AG09319 (cell line): ENCODE results near the gene CD300LD.
"Not testable (repeated sequence)": the region's sequence is repeated elsewhere in the genome, so short reads cannot be mapped to it uniquely, and the experiment has no call there.

ENCODE experiments used
- DNase-seq: peaks from one replicate; pipeline ENCODE4 v3.0.0-alpha.2; 2010; ENCODE audit warnings: low read depth; ENCODE audit errors: extremely low read depth
- TF ChIP-seq, protein P1 (sequence below): IDR thresholded peaks from 2 replicates; pipeline ENCODE4 v1.5.1; 2011; ENCODE audit warnings: low read depth, mild to moderate bottlenecking, inconsistent platforms, low read length, moderate library complexity

CD300LD gene

DNA sequence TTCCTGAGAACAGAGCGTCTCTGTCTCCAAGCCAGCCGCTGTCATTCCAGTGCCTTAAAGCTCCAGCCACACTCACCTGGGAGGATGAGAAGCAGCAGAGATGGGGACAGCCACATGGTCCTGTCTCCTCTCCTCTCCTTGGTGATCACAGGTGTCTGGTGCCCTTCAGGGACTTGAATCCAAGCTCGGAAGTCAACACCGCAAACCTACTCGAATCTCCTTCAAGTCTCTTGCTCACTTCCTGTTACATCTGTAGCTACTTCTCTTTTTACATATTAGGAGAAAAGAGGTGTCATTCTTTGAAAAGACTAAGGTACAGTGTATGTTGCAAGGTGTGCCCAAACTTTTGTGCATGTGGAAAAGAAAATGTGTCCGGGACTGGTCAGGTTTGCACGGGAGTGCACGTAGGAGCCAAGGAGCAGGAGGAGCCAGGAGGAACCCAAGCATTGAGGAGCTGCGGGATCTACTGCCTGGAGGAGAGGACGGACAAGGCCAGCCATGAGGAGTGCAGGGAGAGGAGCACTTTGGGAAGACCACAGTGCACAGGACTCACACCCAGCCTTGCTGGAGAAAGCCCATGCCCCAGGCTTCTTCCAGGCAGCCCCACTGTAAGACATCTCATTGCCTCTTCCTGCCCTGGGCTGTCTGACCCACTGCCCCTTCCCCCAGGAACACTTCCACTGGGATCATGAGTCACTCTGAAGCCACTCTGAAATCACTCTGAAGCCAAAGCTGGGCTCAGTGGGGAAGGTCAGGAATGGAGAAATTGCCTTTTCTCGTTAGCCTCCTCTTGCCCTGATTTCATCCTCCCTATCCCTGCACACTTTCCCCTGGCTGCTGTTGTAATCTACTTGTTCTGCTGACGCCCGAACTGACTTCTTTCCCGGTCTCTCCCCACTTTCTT is at the start of gene CD300LD:
Gene CD300LD (minus strand): TSS at position 197 of the 904 bp plus-strand sequence. CDS start 81 bp downstream, at position 116.
- TF ChIP-seq, protein P1, sequence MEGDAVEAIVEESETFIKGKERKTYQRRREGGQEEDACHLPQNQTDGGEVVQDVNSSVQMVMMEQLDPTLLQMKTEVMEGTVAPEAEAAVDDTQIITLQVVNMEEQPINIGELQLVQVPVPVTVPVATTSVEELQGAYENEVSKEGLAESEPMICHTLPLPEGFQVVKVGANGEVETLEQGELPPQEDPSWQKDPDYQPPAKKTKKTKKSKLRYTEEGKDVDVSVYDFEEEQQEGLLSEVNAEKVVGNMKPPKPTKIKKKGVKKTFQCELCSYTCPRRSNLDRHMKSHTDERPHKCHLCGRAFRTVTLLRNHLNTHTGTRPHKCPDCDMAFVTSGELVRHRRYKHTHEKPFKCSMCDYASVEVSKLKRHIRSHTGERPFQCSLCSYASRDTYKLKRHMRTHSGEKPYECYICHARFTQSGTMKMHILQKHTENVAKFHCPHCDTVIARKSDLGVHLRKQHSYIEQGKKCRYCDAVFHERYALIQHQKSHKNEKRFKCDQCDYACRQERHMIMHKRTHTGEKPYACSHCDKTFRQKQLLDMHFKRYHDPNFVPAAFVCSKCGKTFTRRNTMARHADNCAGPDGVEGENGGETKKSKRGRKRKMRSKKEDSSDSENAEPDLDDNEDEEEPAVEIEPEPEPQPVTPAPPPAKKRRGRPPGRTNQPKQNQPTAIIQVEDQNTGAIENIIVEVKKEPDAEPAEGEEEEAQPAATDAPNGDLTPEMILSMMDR = no peak
- no peak for DNase-seq

DNA sequence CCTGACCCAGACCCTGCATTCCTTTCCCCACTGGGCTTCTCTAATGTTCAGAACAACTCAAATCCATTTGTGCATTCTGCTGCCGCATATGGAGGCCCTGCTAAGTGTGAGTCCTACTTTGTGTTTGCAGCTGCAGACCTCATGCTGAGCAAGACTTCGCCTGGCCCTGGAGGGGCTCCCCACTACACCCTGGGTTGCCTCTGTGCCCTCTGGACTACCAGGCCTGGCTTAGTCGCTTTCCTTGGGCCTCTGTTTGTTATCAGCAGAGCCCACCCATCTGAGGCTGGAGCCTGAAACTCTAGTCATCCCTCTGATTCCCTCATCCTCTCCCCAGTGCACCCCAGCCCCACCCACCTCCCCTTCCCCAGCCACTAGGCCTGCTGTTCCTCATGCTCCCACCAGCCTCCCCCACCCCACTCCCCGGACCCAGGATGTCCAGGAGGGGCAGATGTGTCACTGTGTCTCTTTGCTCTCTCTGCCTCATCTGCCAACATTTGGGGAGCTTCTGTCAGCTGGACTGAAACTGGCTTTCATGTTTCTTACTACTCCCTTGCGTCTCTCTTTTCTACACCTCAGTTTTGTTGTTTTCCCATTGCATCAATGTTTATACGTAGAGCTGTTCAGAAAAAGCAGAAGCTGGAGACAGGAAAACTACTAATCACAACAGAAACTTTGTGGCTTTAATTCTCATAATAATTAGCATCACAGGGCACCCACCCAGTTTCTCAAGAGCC is 49.3 kb upstream of the CD300LD start:
- TF ChIP-seq, protein P1 = no peak
- DNase-seq = no peak

DNA sequence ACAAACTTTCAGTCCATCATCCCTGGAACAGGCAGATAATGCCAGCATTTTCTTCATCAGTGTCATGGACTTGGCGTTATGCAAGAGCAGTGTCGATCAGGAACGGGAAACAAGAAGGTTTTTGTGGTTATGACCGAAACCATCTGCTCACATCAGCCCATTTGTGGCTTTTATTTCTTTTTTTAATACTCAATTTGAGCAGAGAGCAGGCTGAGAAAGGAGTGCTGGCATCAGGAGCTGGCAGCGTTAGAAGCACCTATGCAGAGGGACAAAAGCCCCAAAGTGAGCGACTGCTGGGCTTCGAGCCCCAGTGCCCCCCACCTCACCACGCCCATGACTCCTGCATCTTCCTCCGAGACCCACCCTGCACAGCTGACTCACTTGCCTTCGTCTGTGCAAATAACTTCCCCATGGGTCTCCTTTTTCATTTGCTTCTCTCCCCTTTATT is 47.6 kb upstream of the CD300LD start:
- TF ChIP-seq, protein P1 = no peak
- DNase-seq = no peak

DNA sequence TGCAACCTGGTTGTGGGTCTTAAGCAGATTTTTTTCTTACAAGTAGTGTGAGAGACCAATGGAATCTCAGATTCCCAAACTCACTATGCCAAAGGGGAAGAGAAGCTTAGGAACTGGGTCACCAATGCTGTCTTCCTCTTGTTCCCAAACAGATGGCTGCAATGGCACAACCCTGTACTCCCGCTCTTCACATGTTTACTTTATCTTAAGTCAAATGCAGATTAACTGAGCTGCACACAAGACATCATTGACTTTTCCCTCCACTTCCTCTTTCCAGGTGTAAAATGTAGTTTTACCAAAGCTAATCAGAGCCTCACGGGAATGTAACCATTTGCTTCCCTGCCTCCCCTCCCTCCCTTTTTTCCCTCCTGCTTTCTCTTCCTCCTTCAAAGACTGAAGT is 45.8 kb upstream of the CD300LD start:
- DNase-seq = no peak

DNA sequence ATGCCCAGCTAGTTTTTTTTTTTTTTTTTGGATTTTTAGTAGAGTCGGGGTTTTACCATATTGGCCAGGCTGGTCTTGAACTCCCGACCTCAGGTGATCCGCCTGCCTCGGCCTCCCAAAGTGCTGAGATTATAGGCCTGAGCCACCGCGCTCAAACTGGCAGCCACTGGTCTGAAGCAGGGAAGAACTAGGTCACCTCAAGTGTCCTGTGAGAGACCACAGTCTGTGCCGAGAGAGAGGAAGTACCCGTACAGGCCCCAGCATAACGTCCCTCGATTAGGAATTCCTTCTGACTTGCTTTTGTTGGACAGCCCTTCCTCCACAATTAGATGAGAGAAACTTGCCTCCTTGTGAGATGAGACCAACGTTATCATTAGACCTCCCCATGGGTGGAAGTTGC is 45.2 kb upstream of the CD300LD start:
- no peak for DNase-seq

More for the DNA sequence above, 45.8 kb upstream of the CD300LD start:
- TF ChIP-seq, protein P1 = no peak

DNA sequence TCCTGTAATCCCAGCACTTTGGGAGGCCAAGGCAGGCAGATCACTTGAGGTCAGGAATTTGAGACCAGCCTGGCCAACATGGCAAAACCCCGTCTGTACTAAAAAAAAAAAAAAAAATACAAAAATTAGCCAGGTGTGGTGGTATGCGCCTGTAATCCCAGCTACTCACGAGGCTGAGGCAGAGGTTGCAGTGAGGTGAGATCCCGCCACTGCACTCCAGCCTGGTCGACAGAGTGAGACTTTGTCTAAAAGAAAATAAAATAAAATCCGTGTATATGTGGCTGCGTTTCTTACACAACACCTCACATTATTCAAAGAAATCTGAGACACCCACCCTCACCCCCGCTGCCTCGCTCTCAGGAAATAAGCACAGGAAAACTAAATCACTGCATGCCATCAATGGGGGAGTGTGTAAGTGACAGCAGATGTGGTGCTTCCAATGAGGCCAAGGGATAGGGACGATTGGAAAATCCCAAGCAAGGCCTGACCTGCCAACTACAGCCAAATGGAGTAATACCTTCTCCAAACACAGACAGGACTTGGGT is 44.5 kb upstream of the CD300LD start:
- not testable (repeated sequence) for DNase-seq

More for the DNA sequence above, 45.2 kb upstream of the CD300LD start:
- TF ChIP-seq, protein P1 = no peak

DNA sequence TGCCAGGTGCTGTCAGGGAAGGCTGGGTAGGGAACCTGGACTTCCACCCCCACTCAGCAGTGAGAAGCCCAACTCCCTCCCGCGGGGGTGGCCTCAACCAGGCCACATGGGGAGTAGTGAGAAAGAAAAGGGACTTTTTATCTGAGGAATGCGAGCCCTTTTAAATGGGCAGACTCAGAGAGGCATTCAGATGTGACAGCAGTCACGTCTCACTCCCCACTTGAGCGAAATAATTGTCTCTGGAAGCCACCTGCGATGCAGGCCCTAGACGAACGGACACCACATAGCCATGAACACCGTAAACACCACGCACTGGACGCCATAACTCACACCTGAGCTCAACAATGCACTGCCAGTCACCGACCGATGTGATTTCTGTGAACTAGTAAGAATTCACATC is 43.3 kb upstream of the CD300LD start:
- no peak for DNase-seq
- TF ChIP-seq, protein P1 = no peak
